Measurements from ENCODE around the gene GNAS-AS1. TPM values are rescaled to one million over a fixed set of nuclear protein-coding genes. Genes with fewer than 3 reads are reported as not detected.
A peak's percentile ranks its signal among the peaks of the same experiment; 100 is the strongest.

GNAS-AS1 gene
- total RNA-seq, 1 donor from 2014 or later = 1.3 TPM

DNA sequence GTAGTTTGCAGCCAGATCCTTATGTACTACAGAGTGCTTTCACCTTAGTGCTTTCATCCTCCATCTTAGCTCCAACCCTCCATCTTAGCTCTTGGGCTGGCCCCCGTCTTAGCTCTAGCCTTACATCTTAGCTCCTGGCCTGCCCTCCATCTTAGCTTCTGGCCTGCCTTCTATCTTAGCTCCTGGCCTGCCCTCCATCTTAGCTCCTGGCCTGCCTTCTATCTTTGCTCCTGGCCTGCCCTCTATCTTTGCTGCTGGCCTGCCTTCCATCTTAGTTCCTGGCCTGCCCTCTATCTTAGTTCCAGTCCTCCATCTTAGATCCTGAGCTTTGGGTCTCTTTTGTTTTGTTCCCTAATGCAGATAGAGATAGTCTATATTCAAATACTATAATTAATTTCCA, 23.8 kb upstream of the GNAS-AS1 start:
- H3K36me3 ChIP-seq (ENCODE audit: control insufficient read depth, insufficient read depth, low read length) = no peaks in the 10 kb centered on the region
- H3K27me3 ChIP-seq (ENCODE audit: control insufficient read depth, insufficient read depth, low read length) = no peaks in the 10 kb centered on the region
- H3K4me3 ChIP-seq (ENCODE audit: low read depth, low read length) = no peak overlapping the region
- TF ChIP-seq, protein P1, sequence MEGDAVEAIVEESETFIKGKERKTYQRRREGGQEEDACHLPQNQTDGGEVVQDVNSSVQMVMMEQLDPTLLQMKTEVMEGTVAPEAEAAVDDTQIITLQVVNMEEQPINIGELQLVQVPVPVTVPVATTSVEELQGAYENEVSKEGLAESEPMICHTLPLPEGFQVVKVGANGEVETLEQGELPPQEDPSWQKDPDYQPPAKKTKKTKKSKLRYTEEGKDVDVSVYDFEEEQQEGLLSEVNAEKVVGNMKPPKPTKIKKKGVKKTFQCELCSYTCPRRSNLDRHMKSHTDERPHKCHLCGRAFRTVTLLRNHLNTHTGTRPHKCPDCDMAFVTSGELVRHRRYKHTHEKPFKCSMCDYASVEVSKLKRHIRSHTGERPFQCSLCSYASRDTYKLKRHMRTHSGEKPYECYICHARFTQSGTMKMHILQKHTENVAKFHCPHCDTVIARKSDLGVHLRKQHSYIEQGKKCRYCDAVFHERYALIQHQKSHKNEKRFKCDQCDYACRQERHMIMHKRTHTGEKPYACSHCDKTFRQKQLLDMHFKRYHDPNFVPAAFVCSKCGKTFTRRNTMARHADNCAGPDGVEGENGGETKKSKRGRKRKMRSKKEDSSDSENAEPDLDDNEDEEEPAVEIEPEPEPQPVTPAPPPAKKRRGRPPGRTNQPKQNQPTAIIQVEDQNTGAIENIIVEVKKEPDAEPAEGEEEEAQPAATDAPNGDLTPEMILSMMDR (IDR thresholded peaks at IDR 0.05; ENCODE audit: insufficient read depth, low read length, poor library complexity, severe bottlenecking) = no peak
- no peak for DNase-seq (ENCODE audit: low read depth)

GRCh38 chr20:58871533-58872102, 20.9 kb upstream of the GNAS-AS1 start:
- no peak overlapping the region for H3K4me3 ChIP-seq (ENCODE audit: low read depth, low read length)
- TF ChIP-seq, protein P1 (IDR thresholded peaks at IDR 0.05; ENCODE audit: insufficient read depth, low read length, poor library complexity, severe bottlenecking) = no peak
- no peaks in the 10 kb centered on the region for H3K36me3 ChIP-seq (ENCODE audit: control insufficient read depth, insufficient read depth, low read length)
- DNase-seq (ENCODE audit: low read depth) = no peak
- H3K27me3 ChIP-seq (ENCODE audit: control insufficient read depth, insufficient read depth, low read length) = peaks cover 4% of the 10 kb centered on the region

- DNase-seq (ENCODE audit: low read depth) = no peak
- Histone ChIP-seq H3K27me3 (ENCODE audit: control insufficient read depth, insufficient read depth, low read length) (peaks cover 4% of the 10 kb centered on the region), H3K36me3 (ENCODE audit: control insufficient read depth, insufficient read depth, low read length) (no peaks in the 10 kb centered on the region), H3K4me3 (ENCODE audit: low read depth, low read length) (no peak overlapping the region)
- TF ChIP-seq, protein P1 (IDR thresholded peaks at IDR 0.05; ENCODE audit: insufficient read depth, low read length, poor library complexity, severe bottlenecking) = peak; percentile 98
Observed at GRCh38 chr20:58870293-58871014, 19.8 kb upstream of the GNAS-AS1 start.

GRCh38 chr20:58869662-58870227, 19.0 kb upstream of the GNAS-AS1 start:
- Histone ChIP-seq H3K27me3 (ENCODE audit: control insufficient read depth, insufficient read depth, low read length) (peaks cover 4% of the 10 kb centered on the region), H3K4me3 (ENCODE audit: low read depth, low read length) (no peak overlapping the region), H3K36me3 (ENCODE audit: control insufficient read depth, insufficient read depth, low read length) (no peaks in the 10 kb centered on the region)
- no peak for DNase-seq (ENCODE audit: low read depth)
- TF ChIP-seq, protein P1 (IDR thresholded peaks at IDR 0.05; ENCODE audit: insufficient read depth, low read length, poor library complexity, severe bottlenecking) = no peak

DNA sequence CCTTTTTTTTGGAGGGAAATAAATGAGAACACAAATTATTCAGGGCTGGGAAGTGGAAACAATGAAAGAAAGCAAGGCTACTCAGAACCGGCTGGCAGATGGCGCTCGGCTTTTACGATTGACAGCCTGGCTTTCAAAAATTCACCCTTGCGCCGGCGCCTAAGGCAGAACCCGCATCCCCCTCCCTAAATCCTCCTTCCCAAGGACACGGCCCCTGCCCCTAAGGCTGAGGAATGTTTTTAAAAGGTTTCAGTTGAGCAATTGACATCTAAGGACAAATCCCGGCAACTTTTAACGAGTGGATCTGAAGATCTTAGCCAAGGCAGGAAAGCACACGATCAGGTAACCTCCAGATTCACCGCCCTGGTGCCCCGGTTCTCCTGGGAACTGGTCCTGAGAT, 18.1 kb upstream of the GNAS-AS1 start:
- no peaks in the 10 kb centered on the region for H3K36me3 ChIP-seq (ENCODE audit: control insufficient read depth, insufficient read depth, low read length)

More for the DNA sequence above, 18.1 kb upstream of the GNAS-AS1 start:
- TF ChIP-seq, protein P1 (IDR thresholded peaks at IDR 0.05; ENCODE audit: insufficient read depth, low read length, poor library complexity, severe bottlenecking) = peak; percentile 55
- H3K4me3 ChIP-seq (ENCODE audit: low read depth, low read length) = no peak overlapping the region
- DNase-seq (ENCODE audit: low read depth) = no peak
- peaks cover 6% of the 10 kb centered on the region for H3K27me3 ChIP-seq (ENCODE audit: control insufficient read depth, insufficient read depth, low read length)
